ENCODE data around the gene OTP.
A peak's percentile ranks its signal among the peaks of the same experiment; 100 is the strongest.

OTP gene

DNA sequence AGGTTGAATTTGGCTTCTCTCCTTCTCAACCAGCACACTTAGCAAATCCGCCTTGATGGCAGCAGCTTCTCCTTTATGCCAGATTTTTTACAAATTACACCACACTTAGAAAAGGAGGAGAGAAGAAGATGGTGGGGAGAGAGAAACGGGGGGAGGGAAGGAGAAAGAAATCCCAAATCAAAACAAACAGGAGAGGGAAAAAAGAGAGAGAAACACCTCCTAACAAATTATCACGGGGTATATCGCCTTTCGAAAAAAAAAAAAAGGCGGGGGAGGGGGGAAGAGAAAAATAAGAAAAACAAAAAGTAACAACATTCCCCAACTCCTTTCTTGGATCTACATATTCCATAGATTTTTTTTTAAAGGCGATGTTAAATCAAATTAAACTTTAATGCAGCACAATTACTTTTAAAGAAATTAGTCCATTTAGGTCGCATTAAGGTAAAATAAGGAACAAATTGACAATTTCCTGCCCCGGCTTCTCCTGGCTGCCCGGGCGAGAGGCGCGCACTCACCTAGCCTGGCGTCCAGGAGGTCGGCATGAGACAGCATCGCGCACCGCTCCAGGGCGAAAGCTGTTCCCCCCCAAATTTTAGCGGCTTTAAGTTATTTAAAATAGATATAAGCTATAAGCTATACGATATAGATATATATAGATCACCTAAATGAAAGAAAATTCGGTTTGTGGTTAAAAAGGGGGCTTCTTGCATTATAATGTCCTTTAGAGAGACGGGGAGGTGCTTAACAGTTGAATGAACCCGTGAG, at the start of gene OTP:
Gene OTP (minus strand): TSS at position 716 of the 765 bp plus-strand sequence. CDS start 164 bp downstream, at position 552.
- DNase-seq (ENCODE audit: low spot score), result no peak

DNA sequence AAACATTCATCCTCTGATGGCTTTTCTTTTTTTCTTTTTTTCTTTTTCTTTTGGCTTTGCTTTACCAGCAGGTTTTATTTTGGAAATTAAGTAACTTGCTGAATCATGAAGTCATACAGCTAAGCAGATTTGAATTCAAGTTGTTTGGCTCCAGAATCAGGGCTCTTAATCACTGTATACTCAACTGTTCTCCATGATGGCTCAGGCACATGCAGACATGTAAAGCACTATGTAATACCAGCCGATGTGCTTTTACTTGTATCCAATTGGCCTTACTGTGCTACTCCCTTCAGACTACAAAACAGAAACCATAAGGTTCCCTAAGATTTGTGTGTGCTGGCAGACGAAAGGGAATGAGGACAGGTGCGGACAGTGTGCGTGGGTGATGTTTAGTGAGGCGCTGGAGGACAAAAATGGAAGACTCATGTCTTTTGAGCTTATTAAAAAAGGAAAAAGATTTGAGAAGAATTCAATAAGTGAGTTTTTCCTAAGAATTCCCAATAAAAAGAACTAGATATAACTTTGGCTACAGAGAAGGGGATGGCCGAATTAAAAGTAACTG, 44.7 kb upstream of the OTP start:
- no peak for DNase-seq (ENCODE audit: low spot score)

DNA sequence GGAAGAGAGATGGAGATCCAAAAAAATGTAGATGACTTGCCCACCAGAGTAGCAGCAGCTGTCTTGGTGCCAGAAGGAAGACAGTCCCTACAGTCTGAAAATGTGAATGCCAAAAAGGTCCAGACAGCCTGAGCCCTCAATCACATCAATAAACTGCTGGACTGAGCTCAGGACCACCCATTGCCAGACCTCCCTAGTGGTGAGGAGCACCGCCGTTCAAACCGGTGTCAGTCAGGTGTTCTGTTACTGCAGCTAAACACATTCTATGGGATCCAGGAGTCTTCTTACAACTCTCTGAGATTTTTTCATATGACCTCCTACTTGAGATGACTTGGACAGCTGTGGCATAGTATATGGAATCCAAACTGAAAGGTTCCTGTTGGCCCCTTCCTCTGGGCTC, 32.0 kb upstream of the OTP start:
- no peak for DNase-seq (ENCODE audit: low spot score)

DNA sequence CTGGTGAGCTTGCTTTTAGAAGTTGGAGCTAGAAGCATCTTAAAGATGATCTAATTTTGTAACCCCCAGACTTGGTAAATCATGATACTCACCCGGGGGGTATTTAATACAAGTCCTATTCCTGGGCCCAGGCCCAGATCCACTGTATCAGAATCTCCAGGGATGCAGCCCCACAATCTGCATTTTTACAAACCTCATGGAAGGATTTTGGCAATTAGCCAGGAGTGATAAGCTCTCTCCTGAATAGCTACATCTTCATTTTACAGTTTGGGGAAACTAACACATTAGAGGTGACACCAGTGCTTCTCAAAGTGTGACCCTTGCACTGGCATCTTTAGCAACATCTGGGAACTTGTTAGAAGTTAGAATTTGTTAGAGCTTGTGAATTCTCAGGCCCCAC, 31.2 kb upstream of the OTP start:
- no peak for DNase-seq (ENCODE audit: low spot score)

DNA sequence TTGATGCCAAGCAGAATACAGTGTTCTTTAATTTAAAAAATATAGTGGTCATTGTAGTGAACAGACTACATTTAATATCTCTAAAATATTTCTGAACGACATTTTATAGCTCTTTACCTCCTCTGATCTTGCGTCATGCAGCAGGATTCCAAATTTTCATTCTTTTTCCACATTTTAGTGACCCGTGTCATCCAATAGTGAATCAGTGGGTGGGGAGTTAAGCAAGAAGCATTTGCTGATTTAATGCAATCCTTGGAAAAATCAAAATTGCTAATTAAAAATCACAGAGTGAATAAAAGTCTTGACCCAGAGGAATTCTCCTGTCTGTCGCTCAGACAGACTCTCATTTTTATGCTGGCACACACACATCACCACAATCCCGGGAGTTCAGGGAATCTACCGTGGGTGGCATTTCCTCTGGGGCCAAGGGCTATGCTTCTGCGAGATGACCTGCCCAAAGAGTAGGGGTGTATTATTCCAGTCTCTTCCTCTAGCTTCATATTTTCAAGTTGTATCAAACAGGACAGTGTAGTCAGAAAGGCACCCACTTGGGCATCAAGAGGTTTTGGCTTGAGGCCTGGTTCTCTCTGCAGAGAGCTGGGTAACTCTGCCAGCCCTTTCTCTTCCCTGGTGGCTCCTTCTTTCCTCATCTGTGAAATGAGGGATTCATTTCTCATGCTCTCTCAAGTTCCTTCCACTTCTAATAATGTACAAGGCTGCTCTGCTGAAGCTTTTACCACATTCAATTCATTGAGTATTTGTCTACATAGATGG, 24.8 kb upstream of the OTP start:
- no peak for DNase-seq (ENCODE audit: low spot score)

DNA sequence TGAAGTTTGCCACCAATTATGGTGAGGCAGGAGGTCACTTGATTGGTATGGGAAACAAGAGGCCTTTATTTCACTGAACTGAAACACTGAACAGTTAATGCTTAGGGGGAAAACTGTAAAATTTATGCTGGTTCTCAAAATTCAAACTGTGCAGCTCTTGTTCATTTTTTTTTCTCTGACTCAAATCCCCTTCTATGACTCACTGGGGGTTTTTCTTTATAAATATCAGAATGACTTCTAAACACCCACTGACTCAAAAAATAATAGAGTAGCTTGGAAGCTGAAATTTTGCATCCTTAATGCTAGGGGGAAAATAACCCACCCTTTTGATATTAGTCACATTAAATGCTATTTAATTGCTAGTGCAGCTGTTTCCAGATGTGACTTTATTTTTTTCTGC, 24.1 kb upstream of the OTP start:
- no peak for DNase-seq (ENCODE audit: low spot score)

DNA sequence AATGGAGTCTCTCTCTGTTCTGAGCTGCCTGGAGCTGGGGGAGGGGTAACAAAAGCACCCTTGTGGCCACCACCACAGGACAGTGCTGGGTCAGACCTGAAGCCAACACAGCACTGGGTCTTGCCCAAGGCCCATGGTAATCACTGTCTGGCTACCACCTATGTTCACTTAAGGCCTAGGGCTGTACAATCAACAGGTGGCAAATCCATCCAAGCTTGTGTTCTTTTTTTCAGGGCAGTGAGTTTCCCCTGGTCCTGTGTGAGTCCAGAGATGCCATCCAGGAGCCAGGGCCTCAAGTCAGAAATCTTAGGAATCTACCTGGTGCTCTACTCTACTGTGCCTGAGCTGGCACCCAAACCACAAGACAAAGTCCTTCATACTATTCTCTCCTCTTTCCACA, 20.1 kb upstream of the OTP start:
- DNase-seq (ENCODE audit: low spot score), result no peak

DNA sequence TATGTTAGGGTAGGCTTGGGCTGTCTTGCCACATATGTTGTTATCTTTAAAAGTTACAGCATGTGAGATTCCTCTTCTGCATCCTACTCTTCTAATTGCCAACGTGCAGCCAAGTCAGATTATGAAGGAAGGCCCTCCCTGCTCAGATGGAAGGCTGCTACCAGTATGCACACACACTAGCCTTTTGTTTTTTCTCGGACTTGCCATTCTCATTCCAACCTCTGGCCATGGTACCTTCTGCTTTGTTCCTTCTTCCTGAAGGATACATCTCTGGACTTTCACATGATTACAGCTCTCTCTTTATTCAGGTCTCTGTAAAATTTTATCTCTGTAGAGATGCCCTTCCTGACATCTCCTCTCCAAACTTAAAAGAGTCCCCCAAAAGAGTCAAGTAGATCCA, 12.8 kb upstream of the OTP start:
- DNase-seq (ENCODE audit: low spot score), result no peak

DNA sequence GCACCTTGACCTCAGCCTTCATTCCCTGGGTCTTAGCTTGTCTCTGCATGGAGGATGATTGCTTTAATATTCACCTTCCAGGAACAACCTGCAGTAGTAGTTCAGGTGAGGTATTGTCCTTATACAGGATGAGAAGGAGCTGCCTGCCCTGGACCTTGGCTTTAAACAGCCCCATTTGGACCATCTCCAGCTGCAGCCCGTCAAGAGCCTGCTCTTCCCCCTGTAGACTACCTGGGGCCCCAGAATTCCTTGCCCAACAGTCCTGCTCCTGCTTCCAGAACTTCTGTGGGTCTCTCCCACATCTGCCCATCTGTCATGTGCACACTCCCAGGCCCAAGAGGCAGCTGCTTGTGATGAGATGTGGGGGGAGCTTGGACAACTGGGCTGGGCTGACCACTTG, 12.2 kb upstream of the OTP start:
- no peak for DNase-seq (ENCODE audit: low spot score)

DNA sequence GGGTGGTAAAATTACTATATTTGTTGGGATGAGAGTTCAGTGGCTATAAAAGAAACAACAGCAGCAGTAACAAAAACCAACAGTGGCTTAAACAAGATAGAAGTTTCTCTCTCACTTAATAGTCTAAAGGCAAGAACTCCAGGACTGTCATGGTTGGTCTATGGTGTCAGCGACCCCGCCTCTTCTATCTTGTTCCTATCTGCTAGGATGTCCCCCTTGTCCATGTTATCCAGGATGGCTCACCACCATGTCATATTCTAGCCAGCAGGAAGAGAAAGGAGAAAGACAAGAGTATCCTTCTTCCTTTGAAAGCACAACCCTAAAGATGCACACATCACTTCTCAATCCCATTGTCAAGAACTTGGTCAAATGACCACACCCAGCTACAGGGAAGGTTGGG, 11.3 kb upstream of the OTP start:
- DNase-seq (ENCODE audit: low spot score), result no peak

DNA sequence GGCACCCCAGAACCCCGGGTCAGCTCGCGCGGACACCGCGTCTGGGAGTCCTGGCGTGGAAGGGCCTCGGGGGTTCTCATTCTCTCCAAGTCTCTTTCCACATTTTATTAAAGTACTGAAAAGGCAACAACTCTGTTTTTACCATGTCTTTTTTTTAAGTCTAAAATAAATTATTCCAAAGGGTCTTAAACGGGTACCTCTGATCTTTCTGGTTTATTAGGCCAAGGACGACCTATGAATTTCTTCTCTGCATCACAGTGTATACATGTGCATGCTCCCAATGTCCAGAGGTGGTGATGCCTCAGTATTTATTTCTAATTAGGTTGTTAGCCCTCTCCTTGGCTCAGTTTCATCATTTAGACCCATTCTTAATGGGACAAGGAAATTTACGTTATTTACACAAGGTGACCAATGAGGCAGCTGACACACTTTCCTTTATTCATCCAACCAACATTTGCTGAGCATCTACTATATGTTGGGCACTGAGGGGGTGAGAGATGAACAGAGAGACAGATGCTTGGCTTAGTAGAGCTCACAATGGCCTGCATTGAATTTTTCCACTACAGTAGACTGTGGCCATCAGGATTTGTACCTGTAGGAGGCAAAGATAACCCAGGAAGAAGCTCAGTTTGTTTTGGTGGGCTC, 7.6 kb upstream of the OTP start:
- no peak for DNase-seq (ENCODE audit: low spot score)

DNA sequence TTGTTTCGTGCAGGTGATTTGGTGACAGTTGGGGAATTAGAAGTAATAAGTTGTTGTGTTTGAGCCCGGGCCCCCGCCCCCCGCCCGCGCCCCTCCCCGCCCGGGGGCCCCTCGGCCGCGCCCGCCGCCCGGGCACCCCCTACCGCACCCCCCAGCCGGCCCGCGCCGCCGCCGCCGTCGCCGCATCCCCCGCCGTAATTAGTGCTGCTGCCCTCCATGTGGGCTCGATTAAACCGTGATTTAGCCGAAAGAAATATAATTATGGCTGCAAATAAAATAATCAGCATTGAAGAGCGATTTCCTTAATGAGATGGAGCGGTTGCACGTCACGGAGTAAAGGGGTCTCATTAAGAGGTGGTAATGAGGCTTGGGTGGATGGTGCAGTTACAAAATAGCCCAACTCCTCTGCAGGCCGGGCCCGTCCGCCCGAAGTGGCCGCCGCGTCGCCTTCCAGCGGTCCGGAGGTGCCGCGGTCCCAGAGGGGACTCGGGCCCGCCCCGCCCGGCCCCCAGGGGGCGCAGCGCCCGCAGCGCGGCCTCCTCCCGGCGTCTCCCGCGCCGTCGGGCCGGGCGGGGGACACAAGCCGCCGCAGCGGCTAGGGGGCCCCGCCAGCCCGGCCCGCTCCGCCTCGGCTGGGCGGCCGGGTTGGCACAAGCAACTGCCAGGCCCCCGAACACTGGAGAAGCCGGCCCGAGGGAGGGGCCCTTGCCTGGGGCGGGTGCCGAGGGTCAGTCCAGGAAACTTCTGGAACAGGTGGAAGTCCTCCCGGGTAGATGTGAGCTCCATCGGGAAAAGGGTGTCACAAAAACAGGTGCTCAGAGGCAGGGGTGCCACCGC, 6.9 kb upstream of the OTP start:
- DNase-seq (ENCODE audit: low spot score), result peak; percentile 34

DNA sequence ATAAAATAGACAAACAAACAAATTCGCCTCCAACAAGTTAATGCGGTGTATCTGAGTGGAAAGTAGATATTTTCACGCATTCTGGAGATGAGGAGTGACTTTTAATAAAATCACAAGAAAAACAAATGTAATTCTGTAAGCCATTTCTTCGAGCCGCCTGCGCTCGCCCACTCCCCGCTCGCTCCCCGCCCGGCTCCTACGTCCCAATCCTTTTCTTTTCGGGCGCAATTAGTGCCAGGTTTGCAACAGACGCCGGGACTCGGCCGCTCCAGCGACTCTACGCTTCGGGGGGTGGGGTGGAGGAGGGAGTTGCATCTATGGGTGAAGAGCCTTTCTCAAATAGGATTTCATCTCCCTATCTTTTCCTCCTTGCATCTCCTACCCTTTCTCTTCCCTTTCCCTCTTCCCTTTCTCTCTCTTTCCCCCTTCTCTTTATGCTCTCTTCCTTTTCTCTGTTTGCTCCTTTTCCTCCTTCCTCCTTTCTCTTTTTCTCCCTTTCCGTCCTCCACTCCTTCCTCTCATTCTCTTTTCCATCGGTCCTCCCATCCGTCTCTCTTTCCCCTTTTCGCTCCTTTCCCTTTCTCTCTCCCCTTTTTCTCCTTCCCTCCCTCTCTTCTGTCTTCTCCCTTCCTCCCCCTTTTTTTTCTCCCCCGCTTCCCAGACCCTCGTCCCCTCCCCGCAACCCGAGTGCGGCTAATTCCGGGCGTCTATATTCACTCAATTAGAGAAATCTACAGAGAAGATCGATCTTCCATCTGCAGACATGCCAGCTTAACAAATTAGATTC, 6.1 kb upstream of the OTP start:
- DNase-seq (ENCODE audit: low spot score), result no peak

DNA sequence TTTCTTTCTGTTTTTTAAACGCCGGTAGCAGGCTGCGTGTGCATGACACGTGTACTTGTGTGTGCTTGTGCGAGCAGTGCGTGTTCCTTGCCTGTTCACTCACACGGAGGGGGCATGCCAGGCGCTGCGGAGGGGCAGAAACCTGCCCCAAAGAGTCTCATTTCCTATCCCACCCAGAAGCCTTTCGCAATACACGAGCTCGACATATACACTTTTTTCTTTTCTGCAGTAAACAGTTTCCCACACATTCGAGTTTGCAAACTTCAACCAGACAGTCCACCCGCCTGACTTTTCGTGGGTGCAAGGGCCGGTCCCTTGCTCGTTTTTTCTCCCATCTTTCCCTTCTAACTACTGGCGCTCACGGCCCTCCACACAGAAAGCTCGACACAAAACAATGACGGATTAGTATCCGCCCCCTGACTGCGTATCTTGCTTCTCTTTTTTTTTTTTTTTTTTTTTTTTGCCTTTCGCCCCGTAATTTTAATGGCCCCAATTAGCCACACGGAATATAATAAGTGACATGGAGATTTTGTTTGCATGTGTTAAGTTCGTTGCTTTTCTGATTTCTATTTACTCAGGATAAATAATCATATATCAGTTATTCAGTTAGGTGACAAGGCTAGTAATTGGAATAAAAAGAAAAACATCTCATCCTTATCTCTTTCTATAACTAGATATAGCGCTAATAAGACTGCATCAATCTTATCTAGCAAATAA, 5.3 kb upstream of the OTP start:
- no peak for DNase-seq (ENCODE audit: low spot score)

DNA sequence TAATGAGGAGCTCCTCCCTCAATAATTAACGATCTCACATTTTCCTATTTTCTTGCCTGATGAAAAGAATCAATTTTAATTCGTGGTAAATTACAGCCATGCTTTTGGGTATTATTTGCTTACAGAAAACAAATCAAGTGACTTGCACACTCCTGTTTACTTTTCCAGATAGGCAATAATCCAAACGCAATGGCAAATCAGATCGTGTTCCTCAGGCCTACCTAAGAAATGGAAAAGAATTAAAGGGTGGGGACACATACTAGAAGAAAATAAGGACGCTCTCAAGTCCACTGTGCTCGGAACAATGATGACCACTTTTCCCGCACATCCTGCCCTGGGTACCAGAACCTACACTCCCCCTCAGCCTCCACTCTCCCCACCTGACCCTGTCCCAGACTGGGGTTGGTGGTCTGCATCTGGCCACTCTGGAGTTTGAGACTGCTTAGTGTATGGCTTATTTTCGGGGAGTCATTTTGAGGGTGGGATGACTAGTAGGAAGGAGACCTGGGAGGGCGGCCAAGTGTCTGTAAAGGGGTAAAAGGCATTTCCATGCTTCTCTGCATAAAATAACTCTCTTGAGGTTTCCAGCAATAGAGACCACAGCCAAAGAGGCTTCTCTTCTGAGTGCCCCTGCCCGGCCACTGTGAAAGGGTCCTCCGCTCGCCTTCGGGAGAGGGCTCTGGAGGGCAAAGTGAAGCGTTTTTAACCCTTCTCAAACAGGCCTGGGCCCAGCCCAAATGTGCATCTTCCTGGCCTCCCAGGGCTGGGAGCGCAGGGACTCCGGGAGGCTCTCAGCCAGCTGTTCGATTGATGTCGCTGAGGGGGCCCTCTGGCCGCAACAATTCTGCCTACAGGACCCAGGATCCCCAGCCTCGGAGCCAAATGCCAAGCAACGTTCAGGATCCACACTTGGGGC, 4.5 kb upstream of the OTP start:
- no peak for DNase-seq (ENCODE audit: low spot score)

DNA sequence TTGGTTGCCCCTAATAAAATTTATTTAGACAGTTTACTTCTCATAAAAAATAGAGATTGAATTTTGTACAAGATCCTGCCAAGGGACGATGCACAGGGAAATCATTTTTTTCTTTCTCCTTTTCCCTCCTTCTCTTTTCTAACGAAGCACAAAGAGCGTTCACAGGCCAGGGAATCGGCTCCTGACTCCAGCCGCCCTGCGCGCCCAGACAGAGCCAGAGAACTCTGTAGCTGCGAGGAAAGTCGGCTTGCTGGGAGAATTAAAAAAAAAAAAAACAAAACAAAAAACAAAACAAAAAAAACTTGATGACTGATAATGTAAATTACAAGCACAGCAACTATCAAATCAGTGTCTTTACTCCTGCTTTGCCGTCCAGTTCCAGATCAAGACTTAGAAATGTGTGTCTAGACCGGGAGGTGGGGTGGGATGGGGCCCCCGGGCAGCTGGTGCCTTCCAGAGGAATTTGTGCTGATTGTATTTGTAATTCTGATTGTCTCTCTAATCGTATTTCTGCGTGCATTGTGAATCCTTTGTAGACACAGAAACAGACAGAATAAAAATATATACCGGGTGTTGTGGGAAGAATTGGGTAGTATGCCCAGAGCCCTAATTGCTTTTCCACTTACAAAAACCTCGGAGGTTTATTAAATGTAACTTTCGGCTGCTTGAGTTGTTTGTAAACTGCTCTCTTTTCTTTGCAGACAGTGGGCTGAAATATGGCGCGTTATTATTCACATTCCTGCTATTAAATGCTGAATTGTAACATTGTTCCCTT, 3.6 kb upstream of the OTP start:
- no peak for DNase-seq (ENCODE audit: low spot score)

DNA sequence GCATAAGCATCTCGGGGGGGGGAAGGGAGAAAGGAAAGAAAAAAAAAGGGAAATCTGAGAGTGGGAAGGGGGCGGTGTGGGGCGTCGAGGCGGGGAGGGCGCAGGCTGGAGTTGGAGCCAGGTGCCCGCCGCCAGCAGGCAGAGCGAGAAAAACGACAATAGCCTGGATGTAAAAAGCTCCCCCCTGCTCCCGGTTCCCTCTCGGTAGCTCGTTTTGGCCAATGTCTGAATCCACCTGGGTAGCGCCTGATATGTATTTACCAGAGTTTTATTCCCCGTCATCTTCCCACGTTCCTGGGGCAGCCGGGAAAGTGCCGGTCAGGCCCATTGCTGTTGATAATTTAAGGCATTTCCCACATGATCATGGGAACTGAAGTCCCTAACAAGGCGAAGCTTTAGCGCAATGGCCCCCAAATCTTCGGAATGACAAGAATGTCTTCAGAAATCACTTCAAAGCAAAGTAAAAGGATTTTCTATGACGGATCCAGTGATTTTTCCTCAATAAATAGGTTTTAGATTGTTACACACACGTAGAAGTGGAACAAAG, 3.0 kb upstream of the OTP start:
- DNase-seq (ENCODE audit: low spot score), result no peak
